Panc1 (cell line): ENCODE data around the gene ABCC4. TPM values are rescaled to one million over a fixed set of nuclear protein-coding genes. Genes with fewer than 3 reads are reported as not detected.

ENCODE experiments used
- ATAC-seq: fragments of 200-7000 bp; cut with Tn5 transposase; 2 replicates; pipeline ENCODE4 v1.9.1; 2020; ENCODE audit warnings: mild to moderate bottlenecking, moderate library complexity
- BruUV-seq: library from RNA; stranded (reverse); fragments of 400-500 nt; replicated peaks from 2 replicates; lab custom pipeline; 2021; lab: Mats Ljungman, UMichigan
- CTCF ChIA-PET: fragments of 300-600 bp; sonication (Branson Sonifier 250); formaldehyde crosslinking; loops from one replicate; lab custom pipeline; 2022; ENCODE audit warnings: antibody characterized with exemption; lab: Charles Lee
- POLR2A ChIA-PET: fragments of 300-600 bp; sonication (Branson Sonifier 250); formaldehyde crosslinking; loops from one replicate; lab custom pipeline; 2022; ENCODE audit warnings: antibody characterized with exemption; lab: Charles Lee
- DNase-seq: peaks from one replicate; pipeline ENCODE4 v3.0.0-alpha.2; 2010; ENCODE audit warnings: low read depth, low spot score
- H3K27ac ChIP-seq: 2 replicates; pipeline ENCODE4 v1.5.1; 2011; ENCODE audit warnings: mild to moderate bottlenecking, low read length, inconsistent platforms
- H3K27me3 ChIP-seq: fragments of 200-500 bp; sonication (Bioruptor generic); 2 replicates; pipeline ENCODE4 v1.6.0; 2014; ENCODE audit warnings: low read length, inconsistent platforms; ENCODE audit not compliant: control insufficient read depth, insufficient read depth
- H3K36me3 ChIP-seq: fragments of 200-500 bp; sonication (Bioruptor generic); 2 replicates; pipeline ENCODE4 v1.5.1; 2014; ENCODE audit warnings: inconsistent platforms, mild to moderate bottlenecking, low read length, moderate library complexity; ENCODE audit not compliant: control insufficient read depth, insufficient read depth
- H3K4me1 ChIP-seq: 2 replicates; pipeline ENCODE4 v1.5.1; 2011; ENCODE audit warnings: inconsistent platforms, mild to moderate bottlenecking, low read length, moderate library complexity; ENCODE audit not compliant: control insufficient read depth, insufficient read depth
- H3K4me3 ChIP-seq, 2 experiments: 2 replicates each; pipeline ENCODE4 v1.5.1; 2011 to 2012; ENCODE audit warnings: low read depth in 2 of 2, low read length in 2 of 2, mild to moderate bottlenecking in 2 of 2, inconsistent platforms in 1 of 2, moderate library complexity in 1 of 2
- H3K9me3 ChIP-seq: fragments of 200-500 bp; sonication (Bioruptor generic); 2 replicates; pipeline ENCODE4 v1.5.1; 2014; ENCODE audit warnings: low read depth, mild to moderate bottlenecking, inconsistent platforms, low read length, moderate library complexity; ENCODE audit not compliant: control insufficient read depth, insufficient read depth
- POLR2AphosphoS5 ChIP-seq: IDR thresholded peaks from 2 replicates; pipeline ENCODE4 v1.6.1; 2012; ENCODE audit warnings: mild to moderate bottlenecking, low read depth, low read length, moderate library complexity
- SIN3A ChIP-seq: IDR thresholded peaks from 2 replicates; pipeline ENCODE4 v1.6.1; 2012; ENCODE audit warnings: low read depth, mild to moderate bottlenecking, low read length, moderate library complexity, borderline replicate concordance; ENCODE audit not compliant: insufficient read depth
- TCF7L2 ChIP-seq: IDR thresholded peaks from 2 replicates; pipeline ENCODE4 v1.6.1; 2011; ENCODE audit warnings: mild to moderate bottlenecking, low read depth, low read length, inconsistent platforms
- in situ Hi-C: cut with HindIII; loops from 2 replicates; pipeline ENCODE4 v1.10.0; 2016; ENCODE audit warnings: low sequenced_read_pairs, low pct_unique_long_range_greater_than_20kb
- intact Hi-C: fragments of 100-400 bp; cut with micrococcal nuclease; formaldehyde crosslinking; loops from one replicate; pipeline ENCODE4 v1.10.0; 2022; ENCODE audit not compliant: unreplicated experiment
- total RNA-seq: library from RNA; stranded (reverse); gene quantifications from one replicate; pipeline ENCODE4 v1.2.1, GENCODE V29; 2021; ENCODE audit not compliant: unreplicated experiment
- TF ChIP-seq, protein P1 (sequence below), 2 experiments: IDR thresholded peaks; 2 replicates each; pipeline ENCODE4 v1.6.1; 2011 to 2012; ENCODE audit warnings: low read depth in 2 of 2, control low read depth in 1 of 2, low read length in 1 of 2, mild to moderate bottlenecking in 1 of 2, moderate library complexity in 1 of 2; ENCODE audit not compliant: insufficient read depth in 1 of 2
- TF ChIP-seq, protein P2 (sequence below): fragments of 450-650 bp; IDR thresholded peaks from 2 replicates; pipeline ENCODE4 v1.5.1; 2017; ENCODE audit warnings: mild to moderate bottlenecking

Gene ABCC4
- total RNA-seq, 1 experiment from 2014 or later: 69.3 TPM

DNA sequence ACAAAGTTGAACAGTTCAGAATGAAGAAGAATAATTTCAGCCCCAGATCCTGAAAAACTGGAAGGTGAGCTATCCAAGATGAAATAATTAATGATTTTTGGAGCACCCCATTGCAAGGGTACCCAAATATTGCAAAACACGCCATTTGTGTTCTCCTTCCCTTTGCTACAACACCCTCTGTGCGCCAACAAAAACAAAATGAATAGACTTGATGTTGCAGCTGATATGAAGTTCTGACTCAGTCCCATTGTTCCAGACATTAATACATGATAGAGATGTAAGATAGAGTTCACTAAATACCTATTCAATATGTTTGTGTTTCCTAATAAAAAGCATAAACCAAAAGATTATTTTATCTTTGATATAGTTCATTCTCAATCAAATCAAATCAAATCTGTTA, 301.4 kb downstream of the ABCC4 start:
- no peaks in the 10 kb centered on the region for H3K9me3 ChIP-seq
- no peaks in the 10 kb centered on the region for H3K4me1 ChIP-seq
- ATAC-seq (no peak), DNase-seq (no peak)
- CTCF ChIA-PET: no interaction called here
- POLR2A ChIA-PET: no interaction called here
- BruUV-seq: no TSS peak
- TF ChIP-seq, protein P1, sequence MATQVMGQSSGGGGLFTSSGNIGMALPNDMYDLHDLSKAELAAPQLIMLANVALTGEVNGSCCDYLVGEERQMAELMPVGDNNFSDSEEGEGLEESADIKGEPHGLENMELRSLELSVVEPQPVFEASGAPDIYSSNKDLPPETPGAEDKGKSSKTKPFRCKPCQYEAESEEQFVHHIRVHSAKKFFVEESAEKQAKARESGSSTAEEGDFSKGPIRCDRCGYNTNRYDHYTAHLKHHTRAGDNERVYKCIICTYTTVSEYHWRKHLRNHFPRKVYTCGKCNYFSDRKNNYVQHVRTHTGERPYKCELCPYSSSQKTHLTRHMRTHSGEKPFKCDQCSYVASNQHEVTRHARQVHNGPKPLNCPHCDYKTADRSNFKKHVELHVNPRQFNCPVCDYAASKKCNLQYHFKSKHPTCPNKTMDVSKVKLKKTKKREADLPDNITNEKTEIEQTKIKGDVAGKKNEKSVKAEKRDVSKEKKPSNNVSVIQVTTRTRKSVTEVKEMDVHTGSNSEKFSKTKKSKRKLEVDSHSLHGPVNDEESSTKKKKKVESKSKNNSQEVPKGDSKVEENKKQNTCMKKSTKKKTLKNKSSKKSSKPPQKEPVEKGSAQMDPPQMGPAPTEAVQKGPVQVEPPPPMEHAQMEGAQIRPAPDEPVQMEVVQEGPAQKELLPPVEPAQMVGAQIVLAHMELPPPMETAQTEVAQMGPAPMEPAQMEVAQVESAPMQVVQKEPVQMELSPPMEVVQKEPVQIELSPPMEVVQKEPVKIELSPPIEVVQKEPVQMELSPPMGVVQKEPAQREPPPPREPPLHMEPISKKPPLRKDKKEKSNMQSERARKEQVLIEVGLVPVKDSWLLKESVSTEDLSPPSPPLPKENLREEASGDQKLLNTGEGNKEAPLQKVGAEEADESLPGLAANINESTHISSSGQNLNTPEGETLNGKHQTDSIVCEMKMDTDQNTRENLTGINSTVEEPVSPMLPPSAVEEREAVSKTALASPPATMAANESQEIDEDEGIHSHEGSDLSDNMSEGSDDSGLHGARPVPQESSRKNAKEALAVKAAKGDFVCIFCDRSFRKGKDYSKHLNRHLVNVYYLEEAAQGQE (IDR thresholded peaks at IDR 0.05; ENCODE audit: insufficient read depth in 1 of 2, low read depth in 2 of 2, low read length in 1 of 2): no peak
- TF ChIP-seq POLR2AphosphoS5: no peak
- TF ChIP-seq, protein P2, sequence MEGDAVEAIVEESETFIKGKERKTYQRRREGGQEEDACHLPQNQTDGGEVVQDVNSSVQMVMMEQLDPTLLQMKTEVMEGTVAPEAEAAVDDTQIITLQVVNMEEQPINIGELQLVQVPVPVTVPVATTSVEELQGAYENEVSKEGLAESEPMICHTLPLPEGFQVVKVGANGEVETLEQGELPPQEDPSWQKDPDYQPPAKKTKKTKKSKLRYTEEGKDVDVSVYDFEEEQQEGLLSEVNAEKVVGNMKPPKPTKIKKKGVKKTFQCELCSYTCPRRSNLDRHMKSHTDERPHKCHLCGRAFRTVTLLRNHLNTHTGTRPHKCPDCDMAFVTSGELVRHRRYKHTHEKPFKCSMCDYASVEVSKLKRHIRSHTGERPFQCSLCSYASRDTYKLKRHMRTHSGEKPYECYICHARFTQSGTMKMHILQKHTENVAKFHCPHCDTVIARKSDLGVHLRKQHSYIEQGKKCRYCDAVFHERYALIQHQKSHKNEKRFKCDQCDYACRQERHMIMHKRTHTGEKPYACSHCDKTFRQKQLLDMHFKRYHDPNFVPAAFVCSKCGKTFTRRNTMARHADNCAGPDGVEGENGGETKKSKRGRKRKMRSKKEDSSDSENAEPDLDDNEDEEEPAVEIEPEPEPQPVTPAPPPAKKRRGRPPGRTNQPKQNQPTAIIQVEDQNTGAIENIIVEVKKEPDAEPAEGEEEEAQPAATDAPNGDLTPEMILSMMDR: no peak
- TF ChIP-seq SIN3A: no peak
- TF ChIP-seq TCF7L2: no peak
- no peak overlapping the region for H3K4me3 ChIP-seq
- H3K27me3 ChIP-seq: no peaks in the 10 kb centered on the region
- in situ Hi-C loops: no loop called here
- intact Hi-C loops: no loop called here
- H3K27ac ChIP-seq: no peak overlapping the region
- H3K36me3 ChIP-seq: no peaks in the 10 kb centered on the region

DNA sequence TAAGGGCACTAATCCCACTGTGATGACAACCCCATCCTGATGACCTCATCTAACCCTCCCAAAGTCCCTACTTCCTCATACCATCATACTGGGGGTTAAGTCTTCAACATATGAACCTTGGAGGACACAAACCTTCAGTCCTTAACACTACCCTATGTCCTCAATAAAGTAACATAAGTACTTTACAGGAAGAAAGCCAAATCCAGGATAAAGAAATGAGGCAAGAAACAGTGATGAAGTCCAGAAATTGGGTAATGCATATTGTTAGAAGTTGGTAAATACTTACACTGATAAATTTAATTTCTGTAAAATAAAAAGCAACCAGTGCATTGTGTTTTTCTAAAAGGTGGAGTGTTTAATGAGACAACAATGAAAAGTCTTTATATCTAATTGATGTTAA, 304.1 kb downstream of the ABCC4 start:
- in situ Hi-C loops: no loop called here

More for the DNA sequence above, 304.1 kb downstream of the ABCC4 start:
- TF ChIP-seq SIN3A (no peak), POLR2AphosphoS5 (no peak), TCF7L2 (no peak)
- TF ChIP-seq, protein P2: no peak
- TF ChIP-seq, protein P1 (IDR thresholded peaks at IDR 0.05; ENCODE audit: insufficient read depth in 1 of 2, low read depth in 2 of 2, low read length in 1 of 2): no peak
- Histone ChIP-seq H3K4me1 (no peaks in the 10 kb centered on the region), H3K9me3 (no peaks in the 10 kb centered on the region), H3K36me3 (no peaks in the 10 kb centered on the region), H3K4me3 (no peak overlapping the region), H3K27me3 (no peaks in the 10 kb centered on the region), H3K27ac (no peak overlapping the region)
- BruUV-seq: no TSS peak
- ChIA-PET CTCF (no interaction called here), POLR2A (no interaction called here)
- intact Hi-C loops: no loop called here
- DNase-seq: no peak
- no peak for ATAC-seq
